B cell (primary cell): ENCODE results near the gene LRRC47. TPM values are rescaled to one million over a fixed set of nuclear protein-coding genes. Genes with fewer than 3 reads are reported as not detected.

Experiments
- ATAC-seq: fragments of 200-7000 bp; cut with Tn5 transposase; one replicate; pipeline ENCODE4 v1.10.0; 2021; ENCODE audit warnings: low read depth, mild to moderate bottlenecking, moderate number of reproducible peaks, moderate library complexity
- CTCF ChIA-PET: fragments of 350-600 bp; sonication (Branson Sonifier 250); formaldehyde crosslinking; loops from one replicate; lab custom pipeline; 2021; ENCODE audit warnings: antibody characterized with exemption, inconsistent platforms; lab: Charles Lee
- POLR2A ChIA-PET: fragments of 350-600 bp; sonication (Branson Sonifier 250); formaldehyde crosslinking; loops from one replicate; lab custom pipeline; 2021; ENCODE audit warnings: antibody characterized with exemption; lab: Charles Lee
- DNase-seq: peaks from one replicate; pipeline ENCODE4 v3.0.0; 2013
- H2AFZ ChIP-seq: 2 replicates; pipeline ENCODE4 v1.6.1; 2012; ENCODE audit warnings: mild to moderate bottlenecking, low read depth, low read length; ENCODE audit not compliant: insufficient read depth, poor library complexity, severe bottlenecking
- H3K27ac ChIP-seq, 2 donors: 1 replicate in 1 of 2; 2 replicates in 1 of 2; pipeline ENCODE4 v1.5.1; 2012 to 2013; ENCODE audit warnings: low read length in 2 of 2, mild to moderate bottlenecking in 2 of 2, moderate library complexity in 1 of 2
- H3K27me3 ChIP-seq, 4 experiments: fragments of 200-600 bp in 1 of 4; sonication (generic) in 1 of 4; replicated peaks in 1 of 4; 1 replicate in 2 of 4; 2 replicates in 2 of 4; pipeline versions ENCODE4 v1.6.1 to v1.7.0; 2013 to 2016; ENCODE audit warnings: low read length in 3 of 4, mild to moderate bottlenecking in 2 of 4, mixed read lengths in 1 of 4, moderate library complexity in 1 of 4; ENCODE audit not compliant: insufficient read depth in 4 of 4, control insufficient read depth in 3 of 4; ENCODE audit errors: control extremely low read depth in 1 of 4
- H3K36me3 ChIP-seq, 2 experiments: replicated peaks in 1 of 2; 1 replicate in 1 of 2; 2 replicates in 1 of 2; pipeline versions ENCODE4 v1.6.1 to v1.7.1; 2013; ENCODE audit warnings: low read length in 1 of 2; ENCODE audit not compliant: insufficient read depth in 2 of 2, control insufficient read depth in 1 of 2; ENCODE audit errors: control extremely low read depth in 1 of 2, extremely low read depth in 1 of 2
- H3K4me1 ChIP-seq, 2 donors: fragments of 200-600 bp in 1 of 2; sonication (generic) in 1 of 2; 1 replicate in 1 of 2; 2 replicates in 1 of 2; pipeline versions ENCODE4 v1.5.1 to v1.6.1; 2013 to 2017; ENCODE audit warnings: low read length in 2 of 2; ENCODE audit not compliant: control insufficient read depth in 2 of 2, insufficient read depth in 2 of 2
- H3K4me2 ChIP-seq: replicated peaks from 2 replicates; pipeline ENCODE3; 2012; ENCODE audit warnings: mild to moderate bottlenecking, low read depth, low read length; ENCODE audit not compliant: poor library complexity, severe bottlenecking
- H3K4me3 ChIP-seq, 5 experiments: fragments of 200-600 bp in 1 of 5; sonication (generic) in 1 of 5; 1 replicate in 3 of 5; 2 replicates in 2 of 5; pipeline versions ENCODE4 v1.5.1 to v1.7.0; 2011 to 2016; ENCODE audit warnings: low read length in 4 of 5, mild to moderate bottlenecking in 4 of 5, low read depth in 2 of 5, control low read depth in 1 of 5, moderate library complexity in 1 of 5; ENCODE audit not compliant: insufficient read depth in 1 of 5; ENCODE audit errors: control extremely low read depth in 1 of 5, extremely low read depth in 1 of 5
- H3K79me2 ChIP-seq: fragments of 200-600 bp; sonication (generic); one replicate; pipeline ENCODE4 v1.6.0; 2016; ENCODE audit warnings: low read length; ENCODE audit not compliant: control insufficient read depth, insufficient read depth
- H3K9ac ChIP-seq: fragments of 200-600 bp; sonication (generic); 2 replicates; pipeline ENCODE4 v1.6.1; 2017; ENCODE audit warnings: mild to moderate bottlenecking, low read length, moderate library complexity
- H3K9me3 ChIP-seq, 3 donors: one replicate each; pipeline versions ENCODE4 v1.6.1 to v1.7.1; 2013; ENCODE audit warnings: low read length in 2 of 3; ENCODE audit not compliant: control insufficient read depth in 2 of 3, insufficient read depth in 1 of 3; ENCODE audit errors: control extremely low read depth in 1 of 3
- H4K20me1 ChIP-seq: 2 replicates; pipeline ENCODE4 v1.6.0; 2012; ENCODE audit warnings: mild to moderate bottlenecking, low read length; ENCODE audit not compliant: insufficient read depth, control insufficient read depth, poor library complexity, severe bottlenecking
- H3K27ac Mint-ChIP-seq: one replicate; pipeline ENCODE4 v1.8.0; 2021; ENCODE audit warnings: mixed read lengths
- H3K27me3 Mint-ChIP-seq: one replicate; pipeline ENCODE4 v1.8.0; 2021; ENCODE audit warnings: mixed read lengths
- H3K4me1 Mint-ChIP-seq: one replicate; pipeline ENCODE4 v1.8.0; 2021; ENCODE audit warnings: mixed read lengths
- H3K4me3 Mint-ChIP-seq: one replicate; pipeline ENCODE4 v1.8.0; 2021; ENCODE audit warnings: mixed read lengths
- H3K9me3 Mint-ChIP-seq: one replicate; pipeline ENCODE4 v1.8.0; 2022; ENCODE audit warnings: mixed read lengths; ENCODE audit not compliant: insufficient read depth
- CTCF ChIP-seq: fragments of 200-600 bp; IDR thresholded peaks from one replicate; pipeline ENCODE4 v1.8.0; 2022; ENCODE audit warnings: antibody characterized with exemption, mild to moderate bottlenecking
- EZH2 ChIP-seq: IDR thresholded peaks from 2 replicates; pipeline ENCODE4 v1.6.1; 2012; ENCODE audit warnings: borderline replicate concordance, low read depth, mild to moderate bottlenecking, moderate library complexity, low read length; ENCODE audit not compliant: insufficient read depth, poor library complexity, severe bottlenecking
- WGBS: methylation state at CpG from one replicate; pipeline ENCODE4 v1.1.5; 2013; ENCODE audit warnings: missing lambda C conversion rate; ENCODE audit not compliant: insufficient coverage; 5-methylcytosine and 5-hydroxymethylcytosine counted together
- intact Hi-C: fragments of 100-400 bp; cut with micrococcal nuclease; formaldehyde crosslinking; loops from one replicate; pipeline ENCODE4 v1.10.0; 2022
- polyA plus RNA-seq: library from polyadenylated mRNA; depleted of rRNA; stranded (reverse); fragments of >200 nt; gene quantifications from 2 replicates; pipeline ENCODE4 v1.2.3, GENCODE V29; 2012
- total RNA-seq, 2 donors: library from RNA; stranded (reverse); fragments of 120-200 nt in 1 of 2; gene quantifications; 1 replicate in 1 of 2; 2 replicates in 1 of 2; pipeline versions ENCODE4 v1.2.3 to v1.2.4, GENCODE V29; 2013 to 2022

LRRC47 gene
- total and polyA plus RNA-seq, 2 donors (not counting 1 experiment from before 2014, with no cell fraction given) = 16.7 to 48.2 TPM

- Mint-ChIP-seq H3K4me3 (no peak overlapping the region), H3K4me1 (no peaks in the 10 kb centered on the region), H3K9me3 (no peaks in the 10 kb centered on the region), H3K27me3 (peaks cover 3% of the 10 kb centered on the region), H3K27ac (no peak overlapping the region)
- ChIA-PET POLR2A (no interaction called here), CTCF (interaction anchor here (2.2 kb wide), 1 partner anchor 10 kb away, joined by 7 read pairs; no protein-coding TSS in a partner anchor)
- Histone ChIP-seq H3K36me3 (no peaks in the 10 kb centered on the region), H3K9ac (no peak overlapping the region), H3K27ac (no peak overlapping the region), H3K4me1 (no peaks in the 10 kb centered on the region), H3K9me3 (peaks cover 0 to 3% (median 0%) of the 10 kb centered on the region in 3 donors), H3K79me2 (no peaks in the 10 kb centered on the region), H4K20me1 (no peaks in the 10 kb centered on the region), H3K4me2 (no peak overlapping the region), H3K27me3 (no peaks in the 10 kb centered on the region), H2AFZ (no peak overlapping the region), H3K4me3 (no peak overlapping the region)
- ATAC-seq (no peak), DNase-seq (no peak)
- 92% methylated on average over 24 of the region's 25 CpGs for WGBS
- TF ChIP-seq CTCF (no peak), EZH2 (no peak)
- intact Hi-C loops = no loop called here
Observed at GRCh38 chr1:3731583-3732433, 64.5 kb downstream of the LRRC47 start.

- H3K9ac ChIP-seq = no peak overlapping the region
- Mint-ChIP-seq H3K4me3 (no peak overlapping the region), H3K4me1 (no peaks in the 10 kb centered on the region), H3K27ac (no peak overlapping the region), H3K9me3 (no peaks in the 10 kb centered on the region), H3K27me3 (peaks cover 3% of the 10 kb centered on the region)
- H3K4me2 ChIP-seq = no peak overlapping the region
- WGBS = 68% methylated on average over 25 of the region's 25 CpGs
- ATAC-seq (no peak), DNase-seq (no peak)
- POLR2A ChIA-PET = no interaction called here
- TF ChIP-seq CTCF (no peak), EZH2 (no peak)
- H2AFZ ChIP-seq = no peak overlapping the region
- CTCF ChIA-PET = interaction anchor here (1.2 to 2.2 kb wide), 2 partner anchors 9 to 240 kb away, joined by 3 to 7 read pairs; no protein-coding TSS in a partner anchor
- H3K27ac ChIP-seq = no peak overlapping the region
- H4K20me1 ChIP-seq = no peaks in the 10 kb centered on the region
- H3K79me2 ChIP-seq = no peaks in the 10 kb centered on the region
- intact Hi-C loops = no loop called here
- H3K4me1 ChIP-seq = no peaks in the 10 kb centered on the region
- H3K27me3 ChIP-seq = no peaks in the 10 kb centered on the region
- H3K9me3 ChIP-seq = peaks cover 0 to 3% (median 0%) of the 10 kb centered on the region in 3 donors
- H3K4me3 ChIP-seq = no peak overlapping the region
- no peaks in the 10 kb centered on the region for H3K36me3 ChIP-seq
Observed at GRCh38 chr1:3730543-3731247, 65.6 kb downstream of the LRRC47 start.
